NCI-H526 treated with DMSO at 0.1 percent for 48 hours (cell line): ENCODE results near the gene ABL1.
"Not testable (repeated sequence)": the region's sequence is repeated elsewhere in the genome, so short reads cannot be mapped to it uniquely, and the experiment has no call there.

ENCODE experiments used
- DNase-seq: peaks from one replicate; lab custom pipeline; 2025; lab: John Stamatoyannopoulos, UW

Gene ABL1

DNA sequence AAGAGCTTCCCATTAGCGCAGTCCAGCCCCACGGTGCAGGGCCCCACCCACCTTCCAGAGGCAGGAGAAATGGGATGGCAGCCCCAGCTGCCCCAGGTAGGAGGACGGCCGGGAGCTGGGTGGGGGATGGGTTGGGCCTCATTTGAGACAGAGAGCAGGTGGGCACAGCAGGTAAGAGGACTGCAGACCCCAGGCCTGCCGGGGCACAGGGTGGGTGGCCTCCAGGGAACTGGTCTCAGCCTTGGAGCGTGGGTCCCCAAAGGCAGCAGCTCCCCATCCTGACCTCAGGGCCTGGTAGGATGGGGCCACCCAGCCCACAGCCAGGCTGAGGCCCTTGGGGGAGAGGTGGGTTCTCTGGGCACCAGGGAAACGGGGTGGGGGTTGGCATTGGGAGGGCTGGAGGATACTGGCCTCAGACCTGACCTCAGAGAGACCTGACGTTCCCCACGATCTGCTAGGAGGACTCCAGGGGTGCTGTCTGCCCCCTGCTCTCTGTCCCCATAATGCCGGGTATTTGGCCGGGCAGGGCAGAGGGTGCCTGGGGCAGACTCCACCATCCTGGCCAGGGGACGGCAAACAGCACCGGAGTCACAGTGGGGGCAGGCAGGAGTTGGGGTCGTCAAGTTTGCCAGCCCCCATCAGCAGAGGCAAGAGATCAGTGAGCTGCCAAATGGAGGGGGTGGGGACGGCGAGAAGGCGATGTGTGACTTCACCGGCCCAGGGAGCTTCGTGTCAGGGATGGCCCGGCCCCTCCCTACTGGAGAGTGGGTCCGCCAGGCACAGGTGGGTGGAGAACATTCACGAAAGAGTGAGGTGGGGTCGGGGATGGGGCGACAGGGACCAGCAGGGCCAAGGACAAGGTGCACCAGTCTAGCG lies 68.4 kb downstream of the ABL1 start:
- no peak for DNase-seq

DNA sequence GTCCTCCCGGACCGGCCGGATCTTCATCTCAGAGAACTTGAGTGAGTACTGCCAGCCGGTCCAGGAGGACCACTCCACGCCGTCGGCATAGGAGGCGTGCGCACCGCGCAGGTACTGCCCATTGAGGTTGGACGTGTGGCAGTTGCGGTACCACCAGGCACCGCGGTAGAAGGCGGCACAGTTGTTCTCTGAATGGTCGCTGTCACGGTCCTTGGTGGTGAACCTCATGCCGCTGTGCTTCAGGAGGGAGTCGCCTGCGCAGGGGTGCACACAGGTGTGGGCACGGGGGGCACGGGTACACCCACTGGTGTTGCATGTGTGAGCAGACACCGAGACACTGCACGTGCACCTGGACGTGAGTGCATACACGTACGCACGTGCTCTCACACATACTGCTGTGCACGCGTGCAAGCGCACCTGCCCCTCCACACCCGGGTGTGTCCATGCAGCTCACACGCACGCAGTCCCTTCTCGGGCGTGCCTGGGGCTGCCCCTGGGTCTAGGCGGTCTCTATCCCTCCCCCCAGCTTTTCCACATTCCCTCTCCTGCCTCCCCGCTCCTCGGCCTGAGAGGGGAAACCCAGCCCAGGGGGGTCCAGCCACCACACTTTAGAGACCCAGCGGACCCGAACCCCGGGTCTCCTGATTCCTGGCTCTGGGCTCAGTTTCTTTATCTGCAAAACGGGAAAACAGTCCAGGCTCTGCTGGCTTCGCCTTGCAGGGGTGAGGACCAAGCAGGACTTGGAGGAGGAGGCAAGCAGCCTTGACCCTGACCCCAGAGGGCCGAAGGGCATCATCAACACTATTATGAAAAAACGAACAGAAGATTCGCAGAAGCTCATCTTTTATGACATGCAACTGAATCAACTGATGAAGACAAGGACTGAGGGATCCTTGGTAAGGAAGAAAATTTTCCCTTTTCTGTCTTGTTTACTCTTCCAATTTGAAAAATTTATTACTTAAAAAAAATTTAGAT lies 69.3 kb downstream of the ABL1 start:
- no peak for DNase-seq

DNA sequence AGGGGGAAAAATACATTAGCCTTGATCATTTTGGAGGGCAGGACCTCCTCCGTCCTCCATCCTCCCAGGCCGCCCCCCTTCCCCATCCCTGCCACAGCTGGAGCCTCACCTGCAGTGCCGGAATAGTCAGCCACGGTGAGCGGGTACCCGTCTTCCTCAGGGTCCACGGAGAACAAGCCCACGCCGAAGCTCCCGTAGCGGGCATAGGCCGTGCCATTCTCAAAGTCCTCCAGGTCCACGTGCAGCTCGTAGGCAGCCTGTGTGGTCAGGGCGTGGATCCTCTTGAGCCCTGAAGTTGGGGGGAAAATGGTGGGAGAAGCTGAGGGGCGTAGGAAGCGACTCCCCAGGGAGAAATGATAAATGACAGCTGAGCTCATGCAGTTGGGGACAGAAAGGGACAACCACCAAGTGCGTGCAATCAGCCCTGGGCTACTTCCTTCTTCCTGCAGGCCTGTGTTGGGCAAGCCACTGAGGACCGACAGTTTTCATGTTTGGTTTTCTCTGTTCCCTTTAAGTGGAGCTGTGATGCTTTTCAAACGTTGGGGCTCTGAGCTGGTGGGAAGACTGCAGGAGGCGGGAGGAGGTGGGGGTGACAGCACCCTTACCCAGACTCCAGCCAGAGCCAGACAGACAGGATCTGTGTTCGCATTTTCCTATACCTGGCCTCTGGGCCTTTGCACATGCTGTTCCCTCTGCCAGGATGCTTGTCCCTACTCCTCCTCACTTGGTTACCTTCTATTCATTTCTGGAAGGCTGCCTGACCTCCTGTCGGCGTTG lies 70.3 kb downstream of the ABL1 start:
- DNase-seq = no peak

DNA sequence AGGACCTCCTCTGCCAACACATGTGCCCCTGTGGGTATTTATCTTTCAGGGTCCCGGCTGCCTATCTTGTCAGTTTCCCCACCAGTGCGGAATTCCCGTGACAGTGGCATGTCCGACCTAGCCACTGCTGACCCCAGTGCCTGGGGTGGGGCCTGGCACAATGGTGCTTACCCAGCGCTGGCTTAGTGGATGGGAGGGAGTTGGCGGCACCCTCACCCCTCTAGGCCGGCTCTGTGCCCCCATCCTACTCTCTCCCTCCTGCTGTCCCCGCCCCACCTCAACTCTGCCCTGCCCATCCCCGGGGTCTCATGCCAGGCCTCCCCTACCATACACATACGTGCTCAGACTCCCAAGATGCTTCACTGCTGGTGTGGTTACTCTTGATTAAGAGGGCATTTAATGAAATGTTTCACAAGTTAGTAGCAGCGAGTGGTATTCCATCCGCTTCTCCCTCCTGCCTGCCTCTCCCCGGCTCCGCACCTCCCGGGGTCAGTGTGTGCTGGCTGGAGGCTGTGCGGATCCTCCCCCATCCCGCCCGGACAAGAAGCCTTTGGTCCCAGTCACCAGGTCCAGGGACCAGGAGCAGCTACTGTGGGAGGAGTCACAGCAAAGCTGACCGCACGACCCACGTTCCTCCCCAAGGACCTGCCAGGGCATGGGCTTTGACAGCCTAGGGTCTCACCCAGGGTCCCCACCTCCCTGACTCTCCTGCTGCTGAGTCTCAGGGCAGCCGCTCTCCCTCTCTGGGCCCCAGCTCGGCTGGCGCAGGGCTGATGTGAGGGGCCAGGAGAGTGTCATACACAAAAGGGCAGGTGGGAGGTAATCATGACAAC lies 71.1 kb downstream of the ABL1 start:
- DNase-seq = no peak

DNA sequence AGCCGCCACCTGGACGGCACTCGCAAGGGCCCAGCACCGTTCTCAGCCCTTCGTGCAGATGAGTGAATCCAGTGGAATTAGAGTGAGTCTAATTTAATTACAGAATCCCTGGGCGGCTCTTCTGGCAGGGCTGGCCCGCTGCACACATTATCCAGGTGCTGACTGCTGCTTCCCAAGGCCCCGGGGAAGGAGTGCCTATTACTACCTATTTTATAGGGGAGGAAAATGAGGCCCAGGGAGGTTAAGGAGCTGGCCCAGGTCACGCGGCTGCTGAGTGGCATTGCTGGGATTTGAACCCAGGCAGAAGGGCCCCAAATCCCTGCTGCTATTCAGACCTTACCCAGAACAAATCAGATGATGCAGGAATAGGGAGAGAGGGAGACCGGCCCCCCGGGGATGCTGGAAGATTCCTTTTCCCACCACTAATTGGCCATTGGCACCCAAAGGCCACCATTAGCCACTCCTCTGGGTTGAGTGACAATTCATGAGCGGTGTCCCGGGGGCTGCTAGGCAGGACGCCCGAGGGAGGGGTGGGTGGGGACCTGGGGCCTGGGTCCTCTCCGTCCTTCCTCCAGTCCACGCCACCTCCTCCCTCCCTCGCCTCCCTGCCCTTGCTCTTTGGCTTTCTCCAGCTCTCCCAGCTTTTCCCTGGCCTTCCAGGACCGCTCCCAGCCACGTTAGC lies 71.8 kb downstream of the ABL1 start:
- no peak for DNase-seq

DNA sequence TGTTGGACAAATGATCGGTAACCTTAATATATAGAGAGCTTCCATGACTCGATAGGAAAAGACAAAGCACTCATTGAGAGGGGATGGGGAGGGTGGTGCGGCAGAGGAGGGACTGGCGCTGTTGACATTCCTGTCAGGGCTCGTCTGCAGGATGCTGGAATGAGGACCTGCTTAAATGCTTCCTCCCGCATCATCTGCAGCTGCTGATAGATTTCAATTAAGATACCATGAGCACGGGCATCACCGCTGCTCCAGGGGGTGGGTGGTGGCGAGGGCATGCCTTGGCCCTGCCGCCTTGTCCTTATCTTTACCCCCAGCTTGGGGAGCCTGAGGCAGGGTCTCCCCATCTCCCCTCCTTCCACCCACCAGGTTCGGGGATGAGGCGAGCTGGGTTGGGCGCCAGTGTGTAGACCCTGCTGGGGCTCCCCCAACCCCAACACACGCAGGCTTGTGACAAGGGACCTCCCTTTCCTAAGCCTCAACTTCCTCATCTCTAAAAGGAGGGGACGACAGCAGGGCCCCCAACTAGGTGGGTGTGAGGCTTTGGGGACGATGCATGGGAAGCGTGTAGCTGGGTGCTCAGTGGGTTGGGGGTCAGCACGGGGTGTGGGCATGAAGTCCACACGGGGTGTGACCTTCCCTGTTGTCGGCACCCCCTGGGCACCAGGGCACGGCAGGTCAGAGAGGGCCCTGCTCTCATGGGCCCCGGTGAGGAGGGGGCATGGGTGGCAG lies 73.3 kb downstream of the ABL1 start:
- DNase-seq = no peak

DNA sequence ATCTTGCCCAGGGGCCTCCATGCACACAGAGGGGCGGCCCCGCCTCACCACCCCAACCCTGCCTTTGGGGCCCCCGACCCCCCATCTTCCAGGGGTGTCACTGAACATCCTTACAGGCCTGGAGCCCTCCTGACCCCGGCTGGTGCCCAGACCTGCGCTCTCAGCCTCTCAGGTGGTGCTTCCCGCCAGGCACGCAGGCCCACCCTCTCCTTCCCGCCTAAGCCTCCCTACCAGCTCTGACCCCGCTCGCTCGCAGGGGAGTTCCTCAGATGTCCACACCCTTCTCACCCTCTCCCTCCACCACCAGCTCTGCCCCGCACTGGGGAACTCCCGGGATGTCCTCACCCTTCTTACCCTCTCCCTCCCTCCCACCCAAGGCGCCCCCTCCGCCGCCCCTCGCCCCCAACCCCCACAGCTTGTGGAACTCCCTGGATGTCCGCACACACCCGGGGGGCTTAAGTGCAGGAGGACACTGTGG lies 73.9 kb downstream of the ABL1 start:
- DNase-seq = no peak

DNA sequence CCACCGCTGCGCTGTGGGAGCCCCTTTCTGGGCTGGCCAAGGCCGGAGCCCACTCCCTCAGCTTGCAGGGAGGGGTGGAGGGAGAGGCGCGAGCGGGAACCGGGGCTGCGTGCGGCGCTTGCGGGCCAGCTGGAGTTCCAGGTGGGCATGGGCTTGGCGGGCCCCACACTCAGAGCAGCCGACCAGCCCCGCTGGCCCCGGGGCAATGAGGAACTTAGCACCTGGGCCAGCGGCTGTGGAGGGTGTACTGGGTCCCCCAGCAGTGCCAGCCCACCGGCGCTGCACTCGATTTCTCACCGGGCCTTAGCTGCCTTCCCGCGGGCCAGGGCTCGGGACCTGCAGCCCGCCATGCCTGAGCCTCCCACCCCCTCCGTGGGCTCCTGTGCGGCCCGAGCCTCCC lies 75.0 kb downstream of the ABL1 start:
- not testable (repeated sequence) for DNase-seq

DNA sequence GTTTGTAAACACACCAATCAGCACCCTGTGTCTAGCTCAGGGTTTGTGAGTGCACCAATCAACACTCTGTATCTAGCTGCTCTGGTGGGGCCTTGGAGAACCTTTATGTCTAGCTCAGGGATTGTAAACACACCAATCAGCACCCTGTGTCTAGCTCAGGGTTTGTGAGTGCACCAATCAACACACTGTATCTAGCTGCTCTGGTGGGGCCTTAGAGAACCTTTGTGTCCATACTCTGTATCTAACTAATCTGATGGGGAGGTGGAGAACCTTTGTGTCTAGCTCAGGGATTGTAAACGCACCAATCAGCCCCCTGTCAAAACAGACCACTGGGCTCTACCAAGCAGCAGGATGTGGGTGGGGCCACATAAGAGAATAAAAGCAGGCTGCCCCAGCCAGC lies 75.6 kb downstream of the ABL1 start:
- not testable (repeated sequence) for DNase-seq

DNA sequence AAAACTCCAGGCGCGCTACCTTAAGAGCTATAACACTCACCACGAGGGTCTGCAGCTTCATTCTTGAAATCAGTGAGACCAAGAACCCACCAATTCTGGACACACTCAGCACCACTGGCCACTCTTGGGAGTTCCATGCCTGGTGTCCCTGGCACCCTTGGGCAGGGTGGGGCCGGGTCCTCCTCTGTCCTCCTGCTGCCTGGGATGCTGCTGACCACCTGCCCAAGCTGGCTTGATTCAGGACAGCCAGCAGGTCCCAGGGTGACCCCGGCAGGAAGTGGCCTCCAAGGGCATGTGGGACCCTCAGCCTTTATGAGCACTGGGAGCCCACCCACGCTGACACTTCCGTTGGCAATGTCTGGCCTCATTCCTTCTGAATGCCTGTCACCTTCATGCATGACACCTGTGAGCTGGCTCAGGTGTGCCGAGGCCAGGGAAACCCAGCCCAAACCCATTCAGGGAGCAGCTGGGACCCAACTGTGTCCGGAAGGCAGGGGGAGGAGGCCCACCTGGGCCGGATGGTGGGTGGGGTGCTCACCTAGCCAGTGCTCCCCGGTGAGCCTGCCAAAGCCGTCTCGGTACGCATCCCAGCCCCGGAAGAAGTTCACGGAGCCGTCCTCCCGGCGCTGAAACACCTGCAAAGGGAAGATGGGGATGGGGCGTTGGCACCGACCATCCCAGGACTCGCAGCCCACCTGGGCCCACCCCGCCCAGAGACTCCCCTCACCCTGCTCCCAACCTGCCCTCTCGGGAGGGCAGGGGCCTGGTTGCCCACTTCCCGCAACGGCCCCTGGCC lies 76.4 kb downstream of the ABL1 start:
- DNase-seq = no peak

DNA sequence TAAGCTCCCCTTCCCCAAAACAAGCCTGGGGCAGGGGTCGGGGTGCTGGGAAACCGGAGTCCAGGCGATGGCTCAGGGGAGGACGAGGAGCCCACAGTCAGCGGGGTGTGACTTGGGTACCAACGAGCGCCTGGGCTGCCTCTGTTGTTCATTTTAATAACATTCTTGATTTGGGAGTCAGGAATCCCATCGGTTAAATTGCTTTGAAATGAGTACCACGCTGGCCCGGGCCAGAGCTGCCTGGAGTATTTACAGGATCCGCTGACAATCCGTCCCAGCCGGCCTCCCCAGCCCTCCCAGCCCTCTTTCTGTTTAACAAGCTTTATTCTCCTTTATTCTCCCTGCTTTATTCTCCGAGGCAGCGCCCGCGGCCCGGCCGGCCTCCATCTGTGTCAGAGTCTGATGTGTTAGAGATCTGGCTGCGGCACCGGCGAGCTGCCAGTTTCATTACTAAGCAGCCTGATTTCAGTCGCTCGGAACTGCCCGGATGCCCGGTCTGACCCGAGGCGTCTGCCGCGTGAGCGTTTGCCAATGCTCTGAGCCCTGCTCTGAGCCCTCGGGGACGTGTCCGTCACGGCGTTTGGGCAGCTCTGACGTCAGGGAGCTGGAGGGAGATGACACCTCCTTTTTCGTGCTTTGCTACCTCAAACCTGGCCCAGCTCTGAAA lies 78.0 kb downstream of the ABL1 start:
- no peak for DNase-seq

DNA sequence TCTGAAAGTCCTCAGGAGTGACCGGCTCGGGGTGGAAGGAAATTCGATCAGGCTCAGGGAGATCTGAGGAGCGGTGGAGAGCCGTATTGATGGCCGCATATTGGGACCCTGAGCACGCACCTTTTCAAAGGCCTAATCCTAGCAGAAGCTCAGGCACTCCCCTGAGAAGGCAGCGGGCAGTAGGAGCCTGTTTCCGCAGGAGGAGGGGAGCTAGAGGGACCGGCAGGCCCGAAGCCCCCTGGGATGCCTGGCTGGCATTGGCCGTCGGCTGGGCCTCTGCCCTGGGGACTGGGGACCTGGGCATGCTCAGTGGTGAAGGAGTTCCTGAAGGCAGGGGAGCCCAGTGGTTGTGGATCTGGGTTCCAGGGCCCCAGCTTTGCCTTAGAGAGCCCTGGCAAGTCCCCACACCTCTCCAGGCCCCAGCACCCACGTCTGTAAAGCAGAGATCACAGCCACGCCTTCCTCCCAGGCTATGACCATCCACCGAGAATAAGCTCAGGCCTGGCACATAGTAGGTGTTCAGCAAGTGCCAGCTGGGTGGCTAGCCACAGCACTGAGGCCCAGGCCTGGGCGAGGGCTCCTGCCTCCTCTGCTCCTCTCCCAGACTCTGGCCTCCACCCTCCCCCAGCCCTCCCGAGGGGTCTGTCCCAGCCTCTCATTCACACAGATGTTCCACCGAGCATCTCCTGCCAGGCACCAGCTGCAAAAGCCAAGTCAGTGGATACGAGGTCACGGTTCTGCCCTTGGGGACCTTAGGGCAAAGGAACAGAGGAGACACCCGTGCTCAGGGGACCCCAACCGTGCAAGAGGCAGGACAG lies 78.8 kb downstream of the ABL1 start:
- no peak for DNase-seq

DNA sequence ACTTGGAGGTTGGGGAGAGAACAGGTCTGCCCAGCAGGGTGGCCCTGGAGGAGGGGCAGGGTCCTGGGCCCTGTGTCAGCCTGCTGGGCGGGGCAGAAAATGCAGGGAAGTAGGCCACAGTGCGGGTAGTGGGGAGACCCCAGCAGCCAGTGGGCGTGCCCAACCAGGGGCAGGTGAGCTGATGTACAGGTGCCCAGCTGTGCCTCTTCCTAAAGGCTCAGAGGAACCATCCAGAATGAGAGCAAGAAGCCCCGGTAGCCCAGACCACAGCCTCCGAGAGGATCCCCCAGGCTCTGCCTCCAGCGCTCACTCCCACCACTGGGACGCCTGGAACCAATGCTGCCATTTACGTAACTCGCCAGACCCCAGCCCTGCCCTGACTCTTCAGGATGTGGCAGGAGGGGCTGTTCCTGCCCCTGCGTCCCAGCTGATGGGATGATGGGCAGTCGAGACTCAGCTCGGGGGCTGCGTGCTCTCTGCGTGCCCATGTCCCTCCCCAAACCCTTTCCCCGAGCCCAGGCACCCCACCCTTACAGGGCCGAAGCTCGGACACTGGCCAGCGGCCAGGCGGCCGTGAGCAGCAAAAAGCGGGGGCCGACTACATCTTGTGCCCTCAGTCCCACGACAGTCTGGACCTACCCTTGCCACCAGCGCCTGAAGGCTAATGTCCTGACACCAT lies 79.5 kb downstream of the ABL1 start:
- no peak for DNase-seq

DNA sequence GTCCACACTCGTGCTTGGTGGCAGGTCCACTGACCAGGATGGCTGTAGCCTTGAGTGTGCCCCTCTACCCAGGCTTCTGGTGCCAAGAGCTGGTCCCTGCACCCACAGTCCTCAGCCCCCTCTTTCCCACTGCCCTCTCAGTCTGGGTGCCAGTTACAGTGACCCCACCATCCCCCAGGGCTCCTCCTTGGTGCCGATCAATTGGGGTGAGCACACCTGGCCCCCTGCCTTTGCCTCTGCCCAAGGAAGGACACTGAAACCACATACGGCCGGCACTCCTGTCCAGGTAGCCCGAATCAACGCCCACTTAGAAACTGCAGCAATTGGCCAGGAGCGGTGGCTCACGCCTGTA lies 80.0 kb downstream of the ABL1 start:
- no peak for DNase-seq

DNA sequence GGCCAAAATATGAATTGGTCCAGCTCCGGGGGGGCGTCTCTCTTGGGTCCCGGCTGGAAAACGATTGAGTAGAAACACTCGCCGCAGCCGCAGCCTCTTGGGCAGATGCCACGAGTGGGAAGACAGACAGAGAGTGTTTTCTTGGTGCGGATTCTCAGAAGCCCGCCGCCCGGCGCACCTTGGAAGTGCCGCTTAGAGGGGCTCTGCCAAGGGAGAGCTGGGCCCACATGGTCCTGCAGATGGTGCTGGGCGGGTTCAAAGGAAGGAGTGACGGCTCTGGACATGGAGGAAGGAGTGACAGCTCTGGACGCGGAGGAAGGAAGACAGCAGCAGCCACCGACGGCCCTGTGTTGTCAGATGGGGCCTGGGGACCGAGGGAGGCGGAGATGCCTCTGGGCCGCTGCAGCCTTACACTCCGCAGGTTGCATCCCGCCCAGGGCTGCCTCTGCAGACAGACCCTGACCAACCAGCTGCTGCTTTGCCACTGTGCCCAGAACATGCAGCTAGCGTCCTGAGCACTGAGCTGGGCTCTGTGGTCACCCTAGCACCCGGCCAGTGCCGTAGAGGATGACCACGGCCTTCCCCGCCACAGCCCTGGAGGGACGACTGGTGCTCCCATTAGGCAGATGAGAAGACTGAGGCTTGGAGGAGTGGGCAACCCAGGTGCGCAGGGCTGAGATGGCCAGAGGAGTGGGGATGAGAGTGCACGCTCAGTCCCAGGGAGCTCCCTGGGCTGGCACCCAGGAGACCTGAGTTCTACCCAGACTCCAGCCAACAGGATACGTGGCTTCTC lies 82.3 kb downstream of the ABL1 start:
- DNase-seq = no peak
